ENCODE measurements around the gene ZNF180.
"Not testable (repeated sequence)": the region's sequence is repeated elsewhere in the genome, so short reads cannot be mapped to it uniquely, and the experiment has no call there.

Gene ZNF180

DNA sequence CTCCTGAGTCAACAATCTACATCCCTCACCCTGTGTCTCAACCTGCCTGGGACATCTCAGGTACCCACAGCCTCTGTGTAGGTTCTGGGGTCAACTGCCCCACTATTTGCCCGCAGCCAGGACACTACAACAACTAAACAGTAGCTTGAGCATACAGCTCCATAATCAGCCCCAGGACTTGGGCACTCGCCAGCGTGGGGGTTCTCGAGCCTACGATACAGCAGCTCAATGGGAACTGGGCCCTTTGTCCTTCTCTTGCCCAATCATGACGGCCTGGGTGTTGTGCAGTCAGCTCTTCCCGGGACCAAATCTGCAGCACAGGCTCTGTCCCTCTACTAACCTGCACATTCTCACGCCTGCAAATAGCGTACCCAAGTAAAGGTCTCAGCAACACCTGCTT is 1.3 kb downstream of the ZNF180 start:
- DNase-seq, result no peak

DNA sequence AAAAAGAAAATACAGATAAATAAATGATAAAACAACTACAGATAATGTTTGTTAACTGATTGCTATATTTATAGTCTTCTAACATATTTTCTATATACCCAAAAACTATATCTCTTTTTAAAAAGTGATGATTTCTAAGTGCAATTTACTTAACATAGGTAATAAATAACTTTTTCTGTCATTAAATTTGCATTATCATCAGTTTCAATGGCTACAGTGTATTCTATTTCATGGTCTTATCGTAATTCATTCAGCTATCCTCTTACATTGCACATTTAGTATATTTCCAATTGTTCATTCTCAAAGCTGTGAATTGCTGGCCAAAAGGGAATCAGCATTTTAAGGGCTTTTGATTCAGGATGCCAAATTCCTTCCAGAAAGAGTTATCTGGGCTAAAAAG is 3.6 kb downstream of the ZNF180 start:
- DNase-seq, result no peak

DNA sequence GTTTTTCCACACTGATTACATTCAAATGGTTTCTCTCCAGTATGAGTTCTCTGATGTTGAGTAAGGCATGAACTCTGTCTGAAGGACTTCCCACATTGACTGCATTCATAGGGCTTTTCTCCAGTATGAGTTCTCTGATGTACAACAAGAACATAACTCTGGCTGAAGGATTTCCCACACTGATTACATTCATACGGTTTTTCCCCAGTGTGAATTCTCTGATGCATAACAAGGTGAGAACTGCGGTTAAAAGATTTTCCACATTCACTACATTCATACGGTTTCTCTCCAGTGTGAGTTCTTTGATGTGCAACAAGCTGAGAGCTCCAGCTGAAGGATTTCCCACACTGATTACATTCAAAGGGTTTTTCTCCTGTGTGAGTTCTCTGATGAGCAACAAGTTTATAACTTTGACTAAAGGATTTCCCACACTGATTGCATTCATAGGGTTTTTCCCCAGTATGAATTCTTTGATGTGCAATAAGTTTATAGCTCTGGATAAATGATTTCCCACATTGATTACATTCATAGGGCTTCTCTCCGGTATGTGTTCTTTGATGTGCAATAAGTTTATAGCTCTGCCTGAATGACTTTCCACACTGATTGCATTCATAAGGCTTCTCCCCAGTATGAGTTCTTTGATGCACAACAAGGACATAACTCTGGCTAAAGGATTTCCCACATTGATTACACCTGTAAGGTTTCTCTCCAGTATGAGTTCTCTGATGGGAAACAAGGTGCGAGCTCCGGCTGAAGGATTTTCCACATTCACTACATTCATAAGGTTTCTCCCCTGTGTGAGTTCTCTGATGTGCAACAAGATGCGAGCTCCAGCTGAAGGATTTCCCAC is 23.5 kb downstream of the ZNF180 start:
- no peak for DNase-seq

DNA sequence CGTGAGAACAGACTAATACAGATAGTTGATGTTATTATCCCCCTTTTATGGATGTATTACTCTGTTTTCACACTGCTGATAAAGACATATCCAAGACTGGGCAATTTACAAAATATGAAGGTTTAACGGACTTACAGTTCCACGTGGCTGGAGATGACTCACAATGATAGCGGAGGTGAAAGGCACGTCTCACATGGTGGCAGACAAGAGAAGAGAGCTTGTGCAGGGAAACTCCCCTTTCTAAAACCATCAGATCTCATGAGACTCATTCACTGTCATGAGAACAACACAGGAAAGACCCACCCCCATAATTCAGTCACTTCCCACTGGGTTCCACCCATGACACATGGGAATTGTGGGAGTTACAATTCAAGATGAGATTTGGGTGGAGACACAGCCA is 31.6 kb downstream of the ZNF180 start:
- DNase-seq, result not testable (repeated sequence)

DNA sequence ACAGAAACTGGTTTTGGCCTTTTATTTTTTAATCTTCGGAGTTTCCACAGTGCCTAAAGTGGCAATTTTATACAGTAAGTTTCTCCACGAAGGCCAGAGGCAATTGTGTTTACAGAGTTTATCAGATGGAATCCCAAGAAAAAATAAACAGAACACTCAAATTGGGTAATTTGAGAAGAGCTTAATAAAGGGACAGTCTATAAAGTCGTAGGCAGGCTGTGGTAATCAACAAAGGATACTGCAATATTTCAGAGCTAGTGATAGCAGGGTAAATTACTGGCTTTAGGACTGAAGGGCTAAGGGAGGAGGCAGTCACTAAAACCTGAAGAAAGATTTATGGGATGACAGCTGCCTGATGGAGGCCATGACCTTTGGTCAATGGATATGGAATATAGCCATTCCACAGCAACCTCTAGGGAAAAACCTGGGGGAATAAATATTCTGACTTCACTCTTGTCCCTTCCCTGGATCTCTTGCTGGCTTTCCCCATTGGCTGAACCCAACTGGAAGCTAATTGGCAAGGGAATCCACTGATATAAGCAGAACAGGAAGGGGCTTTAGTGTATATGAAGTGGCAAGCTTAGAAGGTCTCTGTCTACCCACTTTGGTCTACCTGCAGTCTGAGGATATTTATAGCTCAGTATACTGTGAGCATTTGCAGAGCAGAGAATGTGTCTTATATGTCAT is 37.6 kb downstream of the ZNF180 start:
- DNase-seq, result not testable (repeated sequence)

DNA sequence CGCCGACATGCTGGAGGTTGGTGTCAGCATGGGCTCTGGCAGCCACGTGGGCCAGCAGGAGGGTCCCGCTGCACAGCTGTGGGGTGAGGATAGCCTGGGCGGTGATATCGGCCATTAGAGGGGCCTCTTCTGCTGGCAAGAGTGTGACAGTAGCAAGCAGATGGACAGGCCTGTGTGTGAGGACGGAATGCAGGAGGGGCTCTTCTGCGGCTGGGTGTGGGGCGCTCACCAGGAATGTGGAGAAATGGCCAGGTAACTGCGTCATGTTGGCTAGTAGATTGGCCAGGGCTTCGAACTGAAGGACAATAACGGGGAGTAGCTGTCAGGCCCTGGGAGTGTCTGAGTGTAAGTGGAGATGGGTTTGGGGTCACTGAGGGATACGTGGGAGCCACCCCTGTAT is 44.3 kb downstream of the ZNF180 start:
- DNase-seq, result not testable (repeated sequence)

DNA sequence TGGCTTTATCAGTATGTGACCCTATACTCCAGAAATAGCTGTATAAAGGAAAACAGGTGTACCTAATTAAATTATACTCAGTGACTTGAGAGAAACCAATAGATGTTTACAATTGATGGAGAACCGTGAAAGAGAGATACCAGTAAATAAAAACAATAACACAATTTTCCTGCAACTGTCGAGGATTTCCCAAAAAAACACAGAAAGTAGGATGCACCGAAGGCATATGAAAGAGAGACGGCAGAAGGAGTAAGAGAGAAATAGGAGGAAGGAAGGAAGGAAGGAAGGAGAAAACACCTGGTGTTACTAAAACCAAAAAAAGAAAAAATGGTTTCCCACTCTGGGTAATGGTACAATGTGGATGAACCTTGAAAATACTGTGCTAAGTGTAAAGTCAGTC is 45.2 kb downstream of the ZNF180 start:
- DNase-seq, result no peak

DNA sequence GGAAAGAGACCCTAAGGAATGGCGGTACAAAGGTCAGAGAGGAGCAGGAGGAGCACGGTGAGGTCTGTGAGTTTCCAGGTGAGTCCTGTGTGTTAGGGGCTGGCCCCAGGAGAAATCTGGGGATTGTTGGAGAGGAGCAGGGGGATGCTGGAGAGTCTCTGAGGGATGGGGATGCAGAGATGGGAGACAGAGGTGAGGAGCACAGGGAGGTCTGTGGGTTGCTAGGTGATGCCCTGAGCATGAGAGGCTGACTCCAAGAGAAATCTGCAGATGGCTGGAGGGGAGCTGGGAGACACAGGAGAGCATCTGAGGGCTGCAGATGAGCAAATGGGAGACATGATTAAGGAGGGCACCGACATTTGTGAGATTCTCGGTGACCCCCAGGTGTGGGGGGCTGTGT is 48.0 kb downstream of the ZNF180 start:
- DNase-seq, result no peak

DNA sequence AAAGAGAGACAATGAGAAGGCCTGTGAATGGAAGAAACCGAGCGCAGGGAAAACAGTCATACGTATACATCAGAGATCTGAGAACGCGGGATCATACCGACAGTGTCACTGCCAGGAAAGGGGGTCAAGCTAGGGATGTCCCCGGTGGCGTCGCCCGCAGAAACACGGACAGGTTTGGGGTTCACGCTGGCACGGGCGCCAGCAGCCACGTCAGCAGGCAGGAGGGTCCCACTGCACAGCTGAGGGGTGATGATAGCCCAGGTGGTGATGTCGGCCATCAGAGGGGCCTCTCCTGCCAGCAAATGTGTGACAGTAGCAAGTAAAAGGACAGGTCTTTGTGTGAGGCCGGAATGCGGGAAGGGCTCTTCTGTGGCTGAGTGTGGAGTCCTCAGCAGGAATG is 48.6 kb downstream of the ZNF180 start:
- DNase-seq, result no peak

DNA sequence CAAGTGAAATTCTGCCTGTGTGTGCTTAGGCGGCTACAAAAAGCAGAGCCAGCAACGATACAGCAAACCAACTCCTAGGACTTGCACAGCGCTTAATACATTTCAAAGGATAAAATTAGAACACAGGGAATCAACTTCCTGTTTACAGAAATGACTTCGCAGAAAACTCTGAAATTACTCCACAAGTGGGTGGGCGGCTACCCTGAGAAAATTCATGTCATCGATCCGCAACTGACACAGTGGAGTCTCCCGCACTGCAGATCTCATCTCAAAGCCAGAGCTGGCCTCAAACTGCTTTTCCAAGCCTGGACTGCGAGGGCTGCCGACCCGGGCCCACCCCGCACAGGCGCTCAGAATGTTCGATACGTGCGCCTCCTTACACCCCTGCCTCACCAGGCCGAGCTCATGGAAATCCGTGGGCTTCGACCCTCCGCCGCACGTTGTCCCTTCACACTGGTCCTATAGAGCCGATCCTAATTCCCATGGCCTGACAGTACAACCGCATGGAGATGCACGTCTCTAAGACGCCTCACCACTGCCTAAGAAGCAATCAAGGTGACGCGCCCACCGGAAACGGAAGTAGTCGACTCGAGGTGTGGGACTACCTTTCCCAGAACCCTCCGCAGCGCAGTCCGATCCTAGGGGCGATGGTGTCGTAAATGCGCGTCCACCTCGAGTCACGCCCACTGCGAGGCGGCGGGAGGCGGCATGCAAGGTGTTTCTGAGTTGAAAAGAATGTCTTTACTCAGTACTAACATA is 52.2 kb downstream of the ZNF180 start, which contains the start of gene ZNF229:
ZNF229 (minus strand) TSS at position 557 of the 759 bp plus-strand sequence. CDS start 5,625 bp downstream, outside the sequence.
- DNase-seq, result peak; percentile 0 to 87 (median 56)

DNA sequence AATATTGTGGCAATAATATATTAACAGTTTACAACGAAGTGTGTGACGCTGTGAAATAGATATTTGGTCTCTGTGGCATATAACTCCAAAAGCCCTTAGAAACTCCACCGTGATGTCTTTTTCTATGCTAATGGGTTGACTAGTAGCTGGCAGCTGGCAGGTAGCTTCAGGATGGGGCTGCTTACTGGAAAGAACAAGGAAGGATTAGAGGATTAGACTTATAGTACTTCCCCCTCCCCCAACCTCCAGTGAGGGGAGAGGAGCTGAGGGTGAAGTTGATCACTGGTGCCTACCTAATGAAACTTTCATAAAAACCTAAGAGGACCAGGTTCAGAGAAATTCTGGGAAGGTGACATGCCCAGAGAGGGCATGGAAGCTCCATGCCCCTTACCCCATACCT is 61.9 kb downstream of the ZNF180 start:
- DNase-seq, result no peak

DNA sequence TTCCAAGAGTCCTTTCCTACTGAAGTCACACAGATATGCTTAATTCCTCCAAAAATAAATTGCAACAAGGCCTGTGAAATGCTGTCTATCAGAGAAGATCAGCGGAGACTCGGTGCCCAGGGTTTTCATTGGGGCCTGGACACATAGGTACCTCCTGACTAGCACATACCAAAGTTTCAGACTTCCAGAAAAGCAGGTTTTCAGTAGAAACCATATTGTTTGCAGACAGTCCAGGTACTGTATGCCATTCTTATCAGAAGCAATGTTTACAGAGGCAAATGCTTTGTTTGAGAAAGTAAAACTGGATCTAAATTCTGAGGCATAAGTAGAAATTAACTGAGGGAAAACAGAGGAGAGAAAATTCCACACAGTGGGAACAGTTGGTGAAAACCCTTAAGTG is 64.9 kb downstream of the ZNF180 start:
- no peak for DNase-seq

DNA sequence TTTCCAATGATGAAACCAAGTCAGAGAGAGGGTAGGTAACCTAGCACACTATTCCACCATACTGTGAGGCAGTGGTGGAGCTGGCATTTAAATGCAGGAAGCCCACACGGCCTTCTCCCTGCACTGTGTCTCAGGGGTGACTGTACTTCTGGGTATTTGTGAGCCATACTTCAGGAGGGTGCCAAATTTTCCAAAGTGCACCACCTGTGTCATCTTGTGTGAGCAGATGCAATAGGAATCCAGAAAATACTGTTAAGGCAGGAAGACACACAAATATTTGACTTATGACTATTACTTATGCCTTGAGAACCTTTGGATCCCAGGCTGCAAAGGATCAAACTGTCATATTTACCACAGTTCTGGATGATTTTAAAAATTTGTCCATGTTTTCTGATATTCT is 69.4 kb downstream of the ZNF180 start:
- no peak for DNase-seq
